H1 (cell line): Measurements from ENCODE around the gene C20orf202. TPM values are rescaled to one million over a fixed set of nuclear protein-coding genes. Genes with fewer than 3 reads are reported as not detected.
A peak's percentile ranks its signal among the peaks of the same experiment; 100 is the strongest.

Source experiments
- CTCF ChIA-PET: fragments of 300-600 bp; sonication (Branson Sonifier 250); formaldehyde crosslinking; loops from one replicate; lab custom pipeline; 2021; ENCODE audit not compliant: partially characterized antibody; lab: Charles Lee
- POLR2A ChIA-PET: fragments of 300-600 bp; sonication (Branson Sonifier 250); formaldehyde crosslinking; loops from one replicate; lab custom pipeline; 2021; ENCODE audit warnings: inconsistent platforms; ENCODE audit not compliant: partially characterized antibody; lab: Charles Lee
- DNase-seq, 2 experiments: peaks; one replicate each; pipeline versions ENCODE4 v3.0.0 to v3.0.0-alpha.2; 2010 to 2022; ENCODE audit warnings: low spot score in 2 of 2, low read depth in 1 of 2, mixed read lengths in 1 of 2
- FAIRE-seq: peaks from 2 replicates; lab custom pipeline; 2011; peaks lifted over from hg19 to GRCh38; lab: Jason Lieb, UNC
- H2AFZ ChIP-seq: 2 replicates; pipeline ENCODE4 v1.8.1; 2012; ENCODE audit warnings: low read length, inconsistent platforms
- H2AK5ac ChIP-seq: 2 replicates; pipeline ENCODE4 v1.6.1; 2013; ENCODE audit warnings: low read depth, low read length
- H2BK120ac ChIP-seq: replicated peaks from 2 replicates; pipeline ENCODE3; 2013; ENCODE audit warnings: low read depth, low read length, inconsistent platforms
- H2BK12ac ChIP-seq: 2 replicates; pipeline ENCODE4 v1.6.1; 2013; ENCODE audit warnings: low read depth, low read length
- H2BK15ac ChIP-seq: 2 replicates; pipeline ENCODE4 v1.6.1; 2013; ENCODE audit warnings: low read length
- H2BK20ac ChIP-seq: 2 replicates; pipeline ENCODE4 v1.6.1; 2013; ENCODE audit warnings: low read length
- H2BK5ac ChIP-seq: 2 replicates; pipeline ENCODE4 v1.6.1; 2013; ENCODE audit warnings: low read depth, low read length
- H3K14ac ChIP-seq: 2 replicates; pipeline ENCODE4 v1.6.1; 2013; ENCODE audit warnings: inconsistent platforms; ENCODE audit not compliant: insufficient read length
- H3K18ac ChIP-seq: 2 replicates; pipeline ENCODE4 v1.6.1; 2013; ENCODE audit warnings: low read length; ENCODE audit errors: extremely low read depth
- H3K23ac ChIP-seq: 2 replicates; pipeline ENCODE4 v1.6.1; 2013; ENCODE audit warnings: inconsistent platforms; ENCODE audit not compliant: insufficient read length
- H3K23me2 ChIP-seq: 2 replicates; pipeline ENCODE4 v1.6.1; 2013; ENCODE audit warnings: low read depth, low read length
- H3K27ac ChIP-seq: 2 replicates; pipeline ENCODE4 v1.6.1; 2011; ENCODE audit warnings: low read depth, low read length, inconsistent platforms
- H3K27me3 ChIP-seq, 4 experiments: replicated peaks in 1 of 4; 1 replicate in 1 of 4; 2 replicates in 3 of 4; pipeline versions ENCODE4 v1.6.1 to v1.8.1; 2011 to 2013; ENCODE audit warnings: low read length in 3 of 4, mild to moderate bottlenecking in 3 of 4, inconsistent platforms in 2 of 4, mixed read lengths in 2 of 4, moderate library complexity in 1 of 4; ENCODE audit not compliant: control insufficient read depth in 3 of 4, insufficient read depth in 3 of 4; ENCODE audit errors: extremely low read depth in 1 of 4
- H3K36me3 ChIP-seq, 4 experiments: 2 replicates each; pipeline versions ENCODE4 v1.6.1 to v1.8.1; 2011 to 2013; ENCODE audit warnings: mild to moderate bottlenecking in 4 of 4, low read length in 3 of 4, moderate library complexity in 2 of 4, control low read depth in 1 of 4, inconsistent platforms in 1 of 4; ENCODE audit not compliant: insufficient read depth in 4 of 4, control insufficient read depth in 2 of 4
- H3K4ac ChIP-seq: replicated peaks from 2 replicates; pipeline ENCODE3; 2013; ENCODE audit warnings: low read length, low read depth, mixed read lengths, inconsistent platforms; ENCODE audit not compliant: insufficient read length
- H3K4me1 ChIP-seq, 4 experiments: replicated peaks in 1 of 4; 1 replicate in 1 of 4; 2 replicates in 3 of 4; pipeline versions ENCODE4 v1.6.1 to v1.8.1; 2011 to 2013; ENCODE audit warnings: low read length in 3 of 4, inconsistent platforms in 2 of 4, mixed read lengths in 1 of 4; ENCODE audit not compliant: insufficient read depth in 4 of 4, control insufficient read depth in 3 of 4
- H3K4me2 ChIP-seq, 2 experiments: 2 replicates each; pipeline versions ENCODE4 v1.6.1 to v1.8.1; 2011 to 2013; ENCODE audit warnings: low read depth in 2 of 2, low read length in 2 of 2, control low read depth in 1 of 2, inconsistent platforms in 1 of 2, mild to moderate bottlenecking in 1 of 2; ENCODE audit not compliant: insufficient read depth in 1 of 2
- H3K4me3 ChIP-seq, 4 experiments: fragments of 200-600, 300-600 bp in 1 of 4; sonication (generic), shearing (Covaris generic), sonication (Bioruptor Twin) in 1 of 4; 2 replicates each; pipeline versions ENCODE4 v1.5.1 to v1.8.1; 2011 to 2016; ENCODE audit warnings: low read length in 4 of 4, low read depth in 3 of 4, control low read depth in 2 of 4, inconsistent platforms in 2 of 4, mild to moderate bottlenecking in 2 of 4, mixed read lengths in 1 of 4, moderate library complexity in 1 of 4; ENCODE audit not compliant: insufficient read depth in 2 of 4; ENCODE audit errors: extremely low read depth in 1 of 4
- H3K56ac ChIP-seq: replicated peaks from 2 replicates; pipeline ENCODE3; 2013; ENCODE audit warnings: low read depth, mild to moderate bottlenecking, mixed read lengths, low read length, inconsistent platforms; ENCODE audit not compliant: insufficient read length
- H3K79me1 ChIP-seq: 2 replicates; pipeline ENCODE4 v1.6.1; 2013; ENCODE audit warnings: low read depth, low read length, control low read depth
- H3K79me2 ChIP-seq, 2 experiments: 2 replicates each; pipeline versions ENCODE4 v1.6.1 to v1.8.1; 2012 to 2013; ENCODE audit warnings: low read length in 2 of 2, mild to moderate bottlenecking in 2 of 2, inconsistent platforms in 1 of 2; ENCODE audit not compliant: insufficient read depth in 2 of 2, control insufficient read depth in 1 of 2
- H3K9ac ChIP-seq, 4 experiments: replicated peaks in 1 of 4; 1 replicate in 1 of 4; 2 replicates in 3 of 4; pipeline versions ENCODE4 v1.6.1 to v1.8.1; 2011 to 2013; ENCODE audit warnings: low read depth in 3 of 4, low read length in 3 of 4, control low read depth in 2 of 4, mild to moderate bottlenecking in 2 of 4, moderate library complexity in 2 of 4, inconsistent platforms in 1 of 4; ENCODE audit errors: extremely low read depth in 1 of 4
- H3K9me3 ChIP-seq, 2 experiments: 2 replicates each; pipeline versions ENCODE4 v1.6.1 to v1.8.1; 2012 to 2013; ENCODE audit warnings: mild to moderate bottlenecking in 2 of 2, moderate library complexity in 2 of 2, control low read depth in 1 of 2, inconsistent platforms in 1 of 2, low read depth in 1 of 2, low read length in 1 of 2, mixed read lengths in 1 of 2; ENCODE audit not compliant: insufficient read depth in 2 of 2
- H4K20me1 ChIP-seq, 2 experiments: replicated peaks in 1 of 2; 2 replicates each; pipeline versions ENCODE3 to v1.8.1; 2011 to 2013; ENCODE audit warnings: inconsistent platforms in 2 of 2, low read length in 2 of 2, mild to moderate bottlenecking in 1 of 2; ENCODE audit not compliant: insufficient read depth in 2 of 2, control insufficient read depth in 1 of 2
- H4K5ac ChIP-seq: 2 replicates; pipeline ENCODE4 v1.6.1; 2013; ENCODE audit warnings: low read length, low read depth, mixed read lengths, inconsistent platforms; ENCODE audit not compliant: insufficient read length
- H4K8ac ChIP-seq: 2 replicates; pipeline ENCODE4 v1.8.0; 2013; ENCODE audit warnings: mild to moderate bottlenecking, moderate library complexity, low read length, inconsistent platforms; ENCODE audit not compliant: insufficient read depth; ENCODE audit errors: extremely low read depth
- H4K91ac ChIP-seq: replicated peaks from 2 replicates; pipeline ENCODE3; 2013; ENCODE audit warnings: low read length, mixed read lengths, inconsistent platforms; ENCODE audit not compliant: insufficient read length
- BACH1 ChIP-seq: IDR thresholded peaks from 2 replicates; pipeline ENCODE4 v1.6.1; 2012; ENCODE audit warnings: low read length, improper control_type of control experiment
- BRCA1 ChIP-seq: IDR thresholded peaks from 2 replicates; pipeline ENCODE4 v1.6.1; 2012; ENCODE audit warnings: low read depth, low read length, improper control_type of control experiment
- CEBPB ChIP-seq: IDR thresholded peaks from 2 replicates; pipeline ENCODE4 v1.6.1; 2012; ENCODE audit warnings: low read depth, low read length
- CHD1 ChIP-seq: IDR thresholded peaks from 2 replicates; pipeline ENCODE4 v1.6.1; 2012; ENCODE audit warnings: low read depth, low read length, improper control_type of control experiment
- CTBP2 ChIP-seq: IDR thresholded peaks from 2 replicates; pipeline ENCODE4 v1.7.0; 2011; ENCODE audit warnings: borderline replicate concordance, mild to moderate bottlenecking, moderate library complexity, mixed read lengths, low read length; ENCODE audit not compliant: insufficient read depth, insufficient read length
- GABPA ChIP-seq: IDR thresholded peaks from 2 replicates; pipeline ENCODE4 v1.6.1; 2011; ENCODE audit warnings: mild to moderate bottlenecking, low read length, moderate library complexity, borderline replicate concordance; ENCODE audit not compliant: insufficient read depth
- HDAC2 ChIP-seq, 2 experiments: fragments of 300-600 bp in 1 of 2; sonication (generic) in 1 of 2; IDR thresholded peaks; 2 replicates each; pipeline ENCODE4 v1.6.1; 2011 to 2012; ENCODE audit warnings: low read depth in 2 of 2, low read length in 2 of 2, mild to moderate bottlenecking in 2 of 2, moderate library complexity in 2 of 2, borderline replicate concordance in 1 of 2, inconsistent platforms in 1 of 2
- HDAC6 ChIP-seq: IDR thresholded peaks from one replicate; pipeline ENCODE4 v1.7.1; 2012; ENCODE audit warnings: low read depth, mild to moderate bottlenecking, inconsistent platforms, low read length, moderate library complexity
- NANOG ChIP-seq: IDR thresholded peaks from 2 replicates; pipeline ENCODE4 v1.6.1; 2011; ENCODE audit warnings: low read length, low read depth, mild to moderate bottlenecking, inconsistent platforms; ENCODE audit not compliant: insufficient read depth, poor library complexity, severe bottlenecking
- RFX5 ChIP-seq: IDR thresholded peaks from 2 replicates; pipeline ENCODE4 v1.6.1; 2011; ENCODE audit warnings: low read depth, low read length, improper control_type of control experiment, borderline replicate concordance
- SRF ChIP-seq: IDR thresholded peaks from 2 replicates; pipeline ENCODE4 v1.6.1; 2011; ENCODE audit warnings: mild to moderate bottlenecking, low read depth, low read length, moderate library complexity
- WGBS, 2 experiments: shearing (Covaris generic) in 1 of 2; methylation state at CpG; one replicate each; pipeline versions ENCODE4 v1.1.6 to v1.1.7; 2013 to 2015; ENCODE audit warnings: low lambda C conversion rate in 2 of 2, mixed read lengths in 2 of 2, inconsistent platforms in 1 of 2, low coverage in 1 of 2, missing lambda C conversion rate in 1 of 2; ENCODE audit not compliant: insufficient replicate concordance in 2 of 2, insufficient coverage in 1 of 2, insufficient read length in 1 of 2; ENCODE audit errors: extremely low coverage in 1 of 2, missing lambda C conversion rate in 1 of 2; 5-methylcytosine and 5-hydroxymethylcytosine counted together
- polyA plus RNA-seq, 7 experiments: library from polyadenylated mRNA; depleted of rRNA in 3 of 7; stranded (reverse) in 5 of 7; unstranded in 2 of 7; fragments of >200 nt in 5 of 7; fragments of 200-250 nt in 2 of 7; gene quantifications; 1 replicate in 5 of 7; 2 replicates in 1 of 7; 4 replicates in 1 of 7; pipeline versions ENCODE4 v1.2.1 to v1.2.3, GENCODE V29; 2011 to 2013; ENCODE audit warnings: missing spikeins in 2 of 7, mixed read lengths in 2 of 7
- total RNA-seq: library from RNA; stranded (reverse); fragmentation: NEBNext Ultra II Directional; extraction: Animal tissue kit (Norgen Biotek cat#: 25700); gene quantifications from 2 replicates; pipeline ENCODE4 v1.2.1, GENCODE V29; 2021

Gene C20orf202
- total and polyA plus RNA-seq, 2 of the 8 experiments (the other 6 are each of a cell fraction or from before 2014, with no cell fraction given): 0.12 TPM; not detected in 1

DNA sequence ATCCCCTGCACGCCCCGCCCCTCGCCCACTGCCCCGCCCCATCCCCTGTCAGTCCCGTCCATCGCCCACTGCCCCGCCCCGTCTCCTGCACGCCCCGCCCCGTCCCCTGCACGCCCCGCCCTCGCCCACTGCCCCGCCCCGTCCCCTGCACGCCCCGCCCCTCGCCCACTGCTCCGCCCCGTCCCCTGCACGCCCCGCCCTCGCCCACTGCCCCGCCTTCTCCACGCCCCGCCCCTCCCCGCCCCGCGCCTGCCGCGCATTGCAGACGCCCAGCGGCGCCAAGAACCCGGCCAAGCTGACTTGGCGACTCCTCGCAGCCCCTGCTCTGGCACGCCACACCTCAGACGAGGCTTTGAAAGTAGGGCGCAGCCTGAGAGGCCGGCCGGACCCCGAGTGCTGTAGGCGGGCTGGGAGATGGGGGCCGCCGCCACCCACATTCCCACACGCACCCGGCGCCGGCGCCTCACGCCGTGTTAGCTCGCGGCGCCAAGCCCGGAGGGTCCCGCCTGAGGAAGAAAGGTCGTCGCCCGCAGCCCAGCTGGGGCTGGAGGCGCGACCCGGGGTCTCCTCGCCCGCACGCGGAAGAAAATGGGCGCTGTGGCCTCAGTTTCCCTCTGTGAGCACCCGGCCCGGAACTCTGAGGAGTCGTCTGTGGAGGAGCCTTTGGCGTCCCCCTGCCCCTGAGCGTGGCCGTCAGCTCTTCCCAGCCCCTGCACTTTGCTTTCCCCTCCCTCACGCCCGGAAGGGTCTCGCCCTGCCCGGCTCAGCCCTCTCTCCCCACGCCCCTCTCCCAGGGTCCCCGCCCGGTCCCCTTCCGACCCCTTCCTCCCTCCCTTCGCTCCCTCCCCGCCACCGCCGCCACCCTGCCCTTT is 22.8 kb downstream of the C20orf202 start, which contains the start of gene RAD21L1:
Gene RAD21L1 (plus strand): TSS at position 262 of the 872 bp plus-strand sequence. CDS start 2,410 bp downstream, outside the sequence.
- Histone ChIP-seq H2AFZ (peak within 1 kb of the TSS; percentile 100), H2BK120ac (no peak within 1 kb of the TSS), H3K4me2 (peak within 1 kb of the TSS; percentile 87 to 89), H3K23ac (no peak within 1 kb of the TSS), H3K79me1 (no peaks in the 10 kb centered on the region), H2AK5ac (no peak within 1 kb of the TSS), H2BK15ac (no peak within 1 kb of the TSS), H4K20me1 (no peaks in the 10 kb centered on the region), H4K91ac (peak within 1 kb of the TSS; percentile 15), H3K56ac (no peak within 1 kb of the TSS), H3K14ac (no peak within 1 kb of the TSS), H3K4me3 (peak within 1 kb of the TSS; percentile 64 to 90 (median 71)), H3K4ac (no peak within 1 kb of the TSS), H4K8ac (peak within 1 kb of the TSS; percentile 59; the same call in 1 of the 2 replicates), H3K9ac (peak within 1 kb of the TSS in 3 of 4 experiments; percentile 48 to 59 (median 50); a peak in 6 of 7 replicates), H3K4me1 (peaks cover 0 to 2% (median 0%) of the 10 kb centered on the region in 4 experiments; a peak in 1 of 7 replicates), H3K27me3 (peaks cover 0 to 10% (median 7%) of the 10 kb centered on the region in 4 experiments; a peak in 6 of 7 replicates), H2BK12ac (no peak within 1 kb of the TSS), H3K27ac (no peak within 1 kb of the TSS), H2BK5ac (no peak within 1 kb of the TSS; the same call in 1 of the 2 replicates), H3K23me2 (peaks cover 8% of the 10 kb centered on the region; the same call in 1 of the 2 replicates), H3K36me3 (no peaks in the 10 kb centered on the region), H3K18ac (peak within 1 kb of the TSS; percentile 48), H3K9me3 (no peaks in the 10 kb centered on the region), H3K79me2 (no peaks in the 10 kb centered on the region), H4K5ac (peak within 1 kb of the TSS; percentile 83), H2BK20ac (no peak within 1 kb of the TSS)
- DNase-seq (peak; percentile 65 to 87), FAIRE-seq (no peak)
- WGBS, 2 experiments: 0% methylated on average over 32 of the region's 88 CpGs; no CpG with 5 or more reads in 1 of the 2 experiments
- POLR2A ChIA-PET: interaction anchor here (0.6 to 1.6 kb wide), 4 partner anchors 13 to 628 kb away, joined by 3 to 5 read pairs (median 4); no protein-coding TSS in a partner anchor
- CTCF ChIA-PET: interaction anchor here (1.7 kb wide), 1 partner anchor 13 kb away, joined by 7 read pairs; no protein-coding TSS in a partner anchor
- no peak for TF ChIP-seq NANOG
- no peak for TF ChIP-seq HDAC6
- TF ChIP-seq SRF: no peak
- TF ChIP-seq HDAC2 (IDR thresholded peaks at IDR 0.05; ENCODE audit: borderline replicate concordance in 1 of 2, low read depth in 2 of 2, low read length in 2 of 2): 0 out of 4 replicates have a peak, but pooled peaks of 1 of the 2 experiments have one; percentile 19
- TF ChIP-seq CHD1: no peak
- no peak for TF ChIP-seq BACH1
- no peak for TF ChIP-seq CTBP2
- no peak for TF ChIP-seq CEBPB
- TF ChIP-seq BRCA1: no peak
- TF ChIP-seq GABPA: no peak
- no peak for TF ChIP-seq RFX5
